OCI-LY1 (cell line): ENCODE data around the gene PRDX4.
A peak's percentile ranks its signal among the peaks of the same experiment; 100 is the strongest.

Source experiments
- H2AFZ ChIP-seq: fragments of 200-600 bp; sonication (generic), shearing (Covaris generic); 2 replicates; pipeline ENCODE4 v1.6.0; 2014; ENCODE audit warnings: antibody characterized with exemption, mild to moderate bottlenecking, low read length
- H3F3A ChIP-seq: fragments of 200-600 bp; sonication (generic), shearing (Covaris generic); 2 replicates; pipeline ENCODE4 v1.6.0; 2014; ENCODE audit warnings: mild to moderate bottlenecking, antibody characterized with exemption, low read length, moderate library complexity; ENCODE audit not compliant: insufficient read depth
- H3K27ac ChIP-seq: fragments of 200-600 bp; sonication (generic); 2 replicates; pipeline ENCODE4 v1.5.1; 2014; ENCODE audit warnings: low read length, mixed run types, mild to moderate bottlenecking, low read depth; ENCODE audit not compliant: poor library complexity, severe bottlenecking
- H3K27me3 ChIP-seq: fragments of 200-600 bp; sonication (generic); 2 replicates; pipeline ENCODE4 v1.6.0; 2014; ENCODE audit warnings: antibody characterized with exemption, mild to moderate bottlenecking, low read length, moderate library complexity; ENCODE audit not compliant: insufficient read depth
- H3K36me3 ChIP-seq: fragments of 200-600 bp; sonication (generic); 2 replicates; pipeline ENCODE4 v1.6.1; 2014; ENCODE audit warnings: mild to moderate bottlenecking, antibody characterized with exemption, low read length, moderate library complexity, mixed read lengths; ENCODE audit not compliant: insufficient read depth
- H3K4me1 ChIP-seq: fragments of 200-600 bp; sonication (generic); 2 replicates; pipeline ENCODE4 v1.5.1; 2014; ENCODE audit warnings: mild to moderate bottlenecking, low read length, moderate library complexity; ENCODE audit not compliant: insufficient read depth, severe bottlenecking
- H3K4me2 ChIP-seq: fragments of 200-600 bp; sonication (generic), shearing (Covaris generic); 2 replicates; pipeline ENCODE4 v1.6.1; 2014; ENCODE audit warnings: low read length
- H3K4me3 ChIP-seq: fragments of 200-600 bp; sonication (generic); 2 replicates; pipeline ENCODE4 v1.5.1; 2014; ENCODE audit warnings: low read length, low read depth, mild to moderate bottlenecking, mixed read lengths; ENCODE audit not compliant: poor library complexity, severe bottlenecking
- H3K79me2 ChIP-seq: fragments of 200-600 bp; shearing (Covaris generic); 2 replicates; pipeline ENCODE4 v1.6.1; 2016; ENCODE audit warnings: mixed run types, low read length, mixed read lengths; ENCODE audit not compliant: insufficient read depth
- H3K9ac ChIP-seq: fragments of 200-600 bp; sonication (generic), shearing (Covaris generic); 2 replicates; pipeline ENCODE4 v1.6.1; 2014; ENCODE audit warnings: mild to moderate bottlenecking, low read length, mixed read lengths
- H3K9me2 ChIP-seq: fragments of 200-600 bp; sonication (generic), shearing (Covaris generic); 2 replicates; pipeline ENCODE4 v1.6.1; 2014; ENCODE audit warnings: low read depth, mild to moderate bottlenecking, low read length, mixed read lengths
- H3K9me3 ChIP-seq: fragments of 200-600 bp; shearing (Covaris generic); 2 replicates; pipeline ENCODE4 v1.6.1; 2014; ENCODE audit warnings: low read length, mixed read lengths
- H4K20me1 ChIP-seq: fragments of 200-600 bp; sonication (generic), shearing (Covaris generic); 2 replicates; pipeline ENCODE4 v1.6.0; 2016; ENCODE audit warnings: mild to moderate bottlenecking, low read length; ENCODE audit not compliant: insufficient read depth
- EZH2 ChIP-seq: fragments of 200-600 bp; sonication (generic), shearing (Covaris generic); IDR thresholded peaks from 2 replicates; pipeline ENCODE4 v1.8.0; 2017; ENCODE audit warnings: borderline replicate concordance, mixed run types, mild to moderate bottlenecking, antibody characterized with exemption, low read length, moderate library complexity, mixed read lengths
- TF ChIP-seq, protein P1 (sequence below): fragments of 200-600 bp; sonication (generic), shearing (Covaris generic); IDR thresholded peaks from 2 replicates; pipeline ENCODE4 v1.5.1; 2017; ENCODE audit warnings: mild to moderate bottlenecking, antibody characterized with exemption, low read length, moderate library complexity, mixed read lengths

The PRDX4 gene

GRCh38 chrX:23666282-23666681, 1.0 kb upstream of the PRDX4 start:
- Histone ChIP-seq H3K79me2 (peaks cover 13% of the 10 kb centered on the region), H3F3A (no peaks in the 10 kb centered on the region), H3K4me3 (no peak overlapping the region), H3K4me2 (peak overlapping the region; percentile 79), H3K27me3 (no peaks in the 10 kb centered on the region), H4K20me1 (no peaks in the 10 kb centered on the region), H3K9me2 (no peaks in the 10 kb centered on the region), H3K36me3 (peaks cover under 1% of the 10 kb centered on the region), H3K27ac (peak overlapping the region; percentile 51), H2AFZ (no peak overlapping the region), H3K4me1 (peaks cover 19% of the 10 kb centered on the region), H3K9ac (peak overlapping the region; percentile 65), H3K9me3 (no peaks in the 10 kb centered on the region)
- TF ChIP-seq, protein P1, sequence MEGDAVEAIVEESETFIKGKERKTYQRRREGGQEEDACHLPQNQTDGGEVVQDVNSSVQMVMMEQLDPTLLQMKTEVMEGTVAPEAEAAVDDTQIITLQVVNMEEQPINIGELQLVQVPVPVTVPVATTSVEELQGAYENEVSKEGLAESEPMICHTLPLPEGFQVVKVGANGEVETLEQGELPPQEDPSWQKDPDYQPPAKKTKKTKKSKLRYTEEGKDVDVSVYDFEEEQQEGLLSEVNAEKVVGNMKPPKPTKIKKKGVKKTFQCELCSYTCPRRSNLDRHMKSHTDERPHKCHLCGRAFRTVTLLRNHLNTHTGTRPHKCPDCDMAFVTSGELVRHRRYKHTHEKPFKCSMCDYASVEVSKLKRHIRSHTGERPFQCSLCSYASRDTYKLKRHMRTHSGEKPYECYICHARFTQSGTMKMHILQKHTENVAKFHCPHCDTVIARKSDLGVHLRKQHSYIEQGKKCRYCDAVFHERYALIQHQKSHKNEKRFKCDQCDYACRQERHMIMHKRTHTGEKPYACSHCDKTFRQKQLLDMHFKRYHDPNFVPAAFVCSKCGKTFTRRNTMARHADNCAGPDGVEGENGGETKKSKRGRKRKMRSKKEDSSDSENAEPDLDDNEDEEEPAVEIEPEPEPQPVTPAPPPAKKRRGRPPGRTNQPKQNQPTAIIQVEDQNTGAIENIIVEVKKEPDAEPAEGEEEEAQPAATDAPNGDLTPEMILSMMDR, result no peak

- Histone ChIP-seq H3K79me2 (peaks cover 13% of the 10 kb centered on the region), H3K4me3 (peak overlapping the region; percentile 93), H2AFZ (no peak overlapping the region), H3K36me3 (peaks cover 14% of the 10 kb centered on the region), H3F3A (no peaks in the 10 kb centered on the region), H3K9ac (peak overlapping the region; percentile 98), H3K9me3 (no peaks in the 10 kb centered on the region), H3K9me2 (no peaks in the 10 kb centered on the region), H3K4me1 (peaks cover 19% of the 10 kb centered on the region), H4K20me1 (no peaks in the 10 kb centered on the region), H3K4me2 (peak overlapping the region; percentile 79), H3K27me3 (no peaks in the 10 kb centered on the region), H3K27ac (peak overlapping the region; percentile 69)
- no peak for TF ChIP-seq EZH2
- TF ChIP-seq, protein P1, result no peak
These were observed 1.0 kb downstream of the PRDX4 start for GRCh38 chrX:23668335-23668734.

DNA sequence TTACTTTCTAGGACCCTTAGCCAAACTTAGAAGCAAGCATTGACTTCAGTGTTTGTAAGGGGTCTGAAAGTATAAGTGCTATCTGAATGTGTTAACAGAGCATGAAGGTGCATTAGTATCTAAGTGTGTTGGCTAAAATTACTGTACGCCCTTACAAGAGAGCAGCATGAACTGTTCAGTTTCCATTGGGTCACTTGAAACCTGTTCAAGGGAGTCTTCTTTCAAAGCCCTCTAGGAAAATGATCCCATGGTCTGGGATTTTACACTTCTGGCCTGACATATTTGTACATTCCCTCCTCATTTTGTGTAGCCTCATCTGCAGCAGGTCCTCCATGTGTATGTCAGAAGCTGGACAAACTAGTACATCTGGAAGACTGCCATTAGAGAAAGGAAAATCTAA, 3.2 kb downstream of the PRDX4 start:
- TF ChIP-seq EZH2, result no peak
- TF ChIP-seq, protein P1, result no peak
- Histone ChIP-seq H4K20me1 (no peaks in the 10 kb centered on the region), H3F3A (no peaks in the 10 kb centered on the region), H3K9ac (no peak overlapping the region), H2AFZ (no peak overlapping the region), H3K27me3 (no peaks in the 10 kb centered on the region), H3K9me2 (no peaks in the 10 kb centered on the region), H3K36me3 (peaks cover 25% of the 10 kb centered on the region), H3K27ac (no peak overlapping the region), H3K9me3 (no peaks in the 10 kb centered on the region), H3K4me3 (no peak overlapping the region), H3K4me2 (no peak overlapping the region), H3K4me1 (peaks cover 19% of the 10 kb centered on the region), H3K79me2 (peaks cover 13% of the 10 kb centered on the region)
